Testis (tissue), 2 donors: ENCODE measurements around the gene COTL1.

Source experiments
- CTCF ChIP-seq, 3 experiments: fragments of 450-650 bp in 2 of 3; fragments of 200-600 bp in 1 of 3; sonication (generic) in 1 of 3; IDR thresholded peaks; one replicate each; pipeline ENCODE4 v1.5.1; 2016 to 2019; ENCODE audit warnings: antibody characterized with exemption in 3 of 3, mild to moderate bottlenecking in 2 of 3, moderate library complexity in 1 of 3
- POLR2A ChIP-seq: fragments of 450-650 bp; IDR thresholded peaks from one replicate; pipeline ENCODE4 v1.6.1; 2017; ENCODE audit warnings: antibody characterized with exemption, mild to moderate bottlenecking, moderate library complexity

GRCh38 chr16:84592718-84593117, 25.2 kb downstream of the COTL1 start:
- TF ChIP-seq CTCF (IDR thresholded peaks at IDR 0.05) (no peak), POLR2A (no peak)
